ENCODE measurements around the gene ZNRD2.

Gene ZNRD2

GRCh38 chr11:65540290-65541092 is 29.8 kb upstream of the ZNRD2 start:
- Histone ChIP-seq H3K36me3 (ENCODE audit: insufficient read depth, low read length) (peaks cover 71% of the 10 kb centered on the region), H3K9ac (ENCODE audit: low read depth, low read length) (peak overlapping the region; percentile 52), H3K4me1 (ENCODE audit: control insufficient read depth, insufficient read depth, low read length) (peaks cover 23% of the 10 kb centered on the region), H3K4me2 (ENCODE audit: low read length) (peak overlapping the region; percentile 85), H3K9me3 (replicated peaks; ENCODE audit: low read length) (no peaks in the 10 kb centered on the region), H3K27me3 (ENCODE audit: control insufficient read depth, insufficient read depth, low read length) (no peaks in the 10 kb centered on the region), H3K4me3 (ENCODE audit: low read length) (peak overlapping the region; percentile 77)

- H3K4me1 ChIP-seq (ENCODE audit: control insufficient read depth, insufficient read depth, low read length): peaks cover 23% of the 10 kb centered on the region
- H3K4me2 ChIP-seq (ENCODE audit: low read length): peak overlapping the region; percentile 85
- H3K4me3 ChIP-seq (ENCODE audit: low read length): peak overlapping the region; percentile 77
- H3K9me3 ChIP-seq (replicated peaks; ENCODE audit: low read length): no peaks in the 10 kb centered on the region
- H3K36me3 ChIP-seq (ENCODE audit: insufficient read depth, low read length): peaks cover 72% of the 10 kb centered on the region
- no peaks in the 10 kb centered on the region for H3K27me3 ChIP-seq (ENCODE audit: control insufficient read depth, insufficient read depth, low read length)
- peak overlapping the region; percentile 52 for H3K9ac ChIP-seq (ENCODE audit: low read depth, low read length)
Measured at GRCh38 chr11:65541093-65541982, 28.9 kb upstream of the ZNRD2 start.

GRCh38 chr11:65542738-65543390 is 27.4 kb upstream of the ZNRD2 start:
- no peak overlapping the region for H3K4me2 ChIP-seq (ENCODE audit: low read length)
- H3K4me3 ChIP-seq (ENCODE audit: low read length): no peak overlapping the region
- no peaks in the 10 kb centered on the region for H3K27me3 ChIP-seq (ENCODE audit: control insufficient read depth, insufficient read depth, low read length)
- no peaks in the 10 kb centered on the region for H3K9me3 ChIP-seq (replicated peaks; ENCODE audit: low read length)
- no peak overlapping the region for H3K9ac ChIP-seq (ENCODE audit: low read depth, low read length)
- H3K36me3 ChIP-seq (ENCODE audit: insufficient read depth, low read length): peaks cover 65% of the 10 kb centered on the region
- H3K4me1 ChIP-seq (ENCODE audit: control insufficient read depth, insufficient read depth, low read length): peaks cover 23% of the 10 kb centered on the region

GRCh38 chr11:65545853-65546216 is 24.4 kb upstream of the ZNRD2 start:
- Histone ChIP-seq H3K4me2 (ENCODE audit: low read length) (no peak overlapping the region), H3K9ac (ENCODE audit: low read depth, low read length) (no peak overlapping the region), H3K9me3 (replicated peaks; ENCODE audit: low read length) (no peaks in the 10 kb centered on the region), H3K4me3 (ENCODE audit: low read length) (no peak overlapping the region), H3K4me1 (ENCODE audit: control insufficient read depth, insufficient read depth, low read length) (peaks cover 8% of the 10 kb centered on the region), H3K36me3 (ENCODE audit: insufficient read depth, low read length) (peaks cover 70% of the 10 kb centered on the region), H3K27me3 (ENCODE audit: control insufficient read depth, insufficient read depth, low read length) (no peaks in the 10 kb centered on the region)

DNA sequence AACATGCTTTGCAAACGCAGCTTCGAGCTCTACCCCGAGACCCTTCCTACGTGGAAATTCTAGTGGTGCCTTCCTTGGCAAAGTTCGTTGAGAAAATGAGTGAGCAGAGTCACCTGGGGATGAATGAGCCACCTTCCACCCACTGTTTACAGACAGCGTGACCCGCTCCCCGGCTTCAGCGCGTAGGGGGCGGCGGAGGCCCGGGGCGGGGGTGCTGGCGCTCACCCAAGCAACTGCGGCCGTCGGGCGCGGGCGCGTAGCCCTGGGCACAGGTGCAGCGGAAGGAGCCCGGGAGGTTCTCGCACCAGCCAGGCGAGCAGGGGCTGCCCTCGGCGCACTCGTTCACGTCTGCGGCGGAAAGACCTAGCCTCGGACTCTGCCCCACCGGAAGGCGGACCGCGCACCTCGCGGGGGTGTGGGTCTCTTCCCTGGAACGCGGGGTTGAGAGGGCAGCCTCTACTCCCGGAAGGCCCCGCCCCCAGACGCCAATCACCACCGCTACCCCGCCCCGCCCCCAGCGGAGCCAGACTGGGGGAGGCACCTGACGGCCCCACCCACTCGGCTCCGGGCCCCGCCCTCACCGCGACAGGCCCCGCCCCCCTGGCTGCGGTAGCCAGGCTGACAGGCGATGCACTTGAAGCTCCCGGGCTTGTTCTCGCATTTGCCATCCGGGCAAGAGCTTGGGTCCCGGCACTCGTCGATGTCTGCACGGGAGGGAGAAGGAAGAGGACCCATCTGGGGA is 23.9 kb upstream of the ZNRD2 start:
- Histone ChIP-seq H3K27me3 (ENCODE audit: control insufficient read depth, insufficient read depth, low read length) (no peaks in the 10 kb centered on the region), H3K4me3 (ENCODE audit: low read length) (no peak overlapping the region), H3K9me3 (replicated peaks; ENCODE audit: low read length) (no peaks in the 10 kb centered on the region), H3K4me1 (ENCODE audit: control insufficient read depth, insufficient read depth, low read length) (peaks cover 7% of the 10 kb centered on the region), H3K36me3 (ENCODE audit: insufficient read depth, low read length) (peaks cover 71% of the 10 kb centered on the region), H3K4me2 (ENCODE audit: low read length) (no peak overlapping the region), H3K9ac (ENCODE audit: low read depth, low read length) (no peak overlapping the region)

GRCh38 chr11:65547446-65548125 is 22.7 kb upstream of the ZNRD2 start:
- no peak overlapping the region for H3K4me2 ChIP-seq (ENCODE audit: low read length)
- no peaks in the 10 kb centered on the region for H3K27me3 ChIP-seq (ENCODE audit: control insufficient read depth, insufficient read depth, low read length)
- no peak overlapping the region for H3K4me3 ChIP-seq (ENCODE audit: low read length)
- peaks cover 75% of the 10 kb centered on the region for H3K36me3 ChIP-seq (ENCODE audit: insufficient read depth, low read length)
- peaks cover 7% of the 10 kb centered on the region for H3K4me1 ChIP-seq (ENCODE audit: control insufficient read depth, insufficient read depth, low read length)
- no peak overlapping the region for H3K9ac ChIP-seq (ENCODE audit: low read depth, low read length)
- H3K9me3 ChIP-seq (replicated peaks; ENCODE audit: low read length): no peaks in the 10 kb centered on the region

DNA sequence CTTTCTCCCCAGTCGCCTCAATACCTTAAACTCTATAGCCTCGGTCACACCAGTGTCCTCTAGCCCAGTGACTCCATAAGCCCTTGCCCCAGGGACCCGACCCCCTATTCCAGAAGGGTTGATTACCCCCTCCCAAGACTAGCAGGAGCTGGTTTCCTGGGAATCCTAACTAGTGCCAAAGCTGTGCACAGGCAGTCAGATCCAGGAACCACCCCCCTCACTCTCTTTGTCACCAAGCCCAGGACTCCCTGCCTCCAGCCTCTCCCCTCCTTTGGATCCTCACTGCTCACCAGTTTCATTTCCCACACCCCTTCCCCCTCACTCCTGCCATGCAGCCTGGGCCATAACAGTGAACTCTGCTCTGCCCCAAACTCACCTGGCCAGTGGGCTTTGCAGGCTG is 21.9 kb upstream of the ZNRD2 start:
- H3K4me1 ChIP-seq (ENCODE audit: control insufficient read depth, insufficient read depth, low read length): peaks cover 7% of the 10 kb centered on the region
- no peak overlapping the region for H3K4me3 ChIP-seq (ENCODE audit: low read length)
- no peaks in the 10 kb centered on the region for H3K9me3 ChIP-seq (replicated peaks; ENCODE audit: low read length)
- H3K36me3 ChIP-seq (ENCODE audit: insufficient read depth, low read length): peaks cover 70% of the 10 kb centered on the region
- H3K4me2 ChIP-seq (ENCODE audit: low read length): no peak overlapping the region
- H3K9ac ChIP-seq (ENCODE audit: low read depth, low read length): no peak overlapping the region
- H3K27me3 ChIP-seq (ENCODE audit: control insufficient read depth, insufficient read depth, low read length): no peaks in the 10 kb centered on the region

DNA sequence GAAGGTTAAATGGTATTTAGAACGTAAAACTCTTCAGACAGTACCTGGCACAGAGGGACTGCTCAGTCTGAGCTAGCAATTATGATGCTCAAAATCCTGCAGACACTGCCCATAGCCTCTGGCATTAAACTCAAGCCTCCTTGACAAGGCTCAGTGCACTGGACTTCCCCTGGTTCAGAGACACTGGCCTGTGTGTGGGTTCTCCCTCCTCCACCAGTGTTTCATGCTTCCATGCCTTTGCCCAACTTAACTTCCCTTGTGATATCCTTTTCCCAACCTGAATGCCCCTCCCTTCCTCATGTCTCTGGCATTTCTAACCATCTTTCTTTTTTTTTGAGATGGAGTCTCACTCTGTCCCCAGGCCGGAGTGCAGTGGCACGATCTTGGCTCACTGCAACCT is 21.2 kb upstream of the ZNRD2 start:
- peaks cover 10% of the 10 kb centered on the region for H3K4me1 ChIP-seq (ENCODE audit: control insufficient read depth, insufficient read depth, low read length)
- H3K36me3 ChIP-seq (ENCODE audit: insufficient read depth, low read length): peaks cover 66% of the 10 kb centered on the region
- no peak overlapping the region for H3K4me3 ChIP-seq (ENCODE audit: low read length)
- no peaks in the 10 kb centered on the region for H3K9me3 ChIP-seq (replicated peaks; ENCODE audit: low read length)
- H3K27me3 ChIP-seq (ENCODE audit: control insufficient read depth, insufficient read depth, low read length): no peaks in the 10 kb centered on the region
- H3K4me2 ChIP-seq (ENCODE audit: low read length): no peak overlapping the region
- no peak overlapping the region for H3K9ac ChIP-seq (ENCODE audit: low read depth, low read length)

- Histone ChIP-seq H3K27me3 (ENCODE audit: control insufficient read depth, insufficient read depth, low read length) (no peaks in the 10 kb centered on the region), H3K4me1 (ENCODE audit: control insufficient read depth, insufficient read depth, low read length) (peaks cover 37% of the 10 kb centered on the region)
Measured at GRCh38 chr11:65551572-65552387, 18.5 kb upstream of the ZNRD2 start.

GRCh38 chr11:65552388-65552951 is 17.8 kb upstream of the ZNRD2 start:
- H3K4me3 ChIP-seq (ENCODE audit: low read length): no peak overlapping the region
- no peak overlapping the region for H3K4me2 ChIP-seq (ENCODE audit: low read length)
- no peaks in the 10 kb centered on the region for H3K9me3 ChIP-seq (replicated peaks; ENCODE audit: low read length)
- H3K36me3 ChIP-seq (ENCODE audit: insufficient read depth, low read length): peaks cover 41% of the 10 kb centered on the region
- no peaks in the 10 kb centered on the region for H3K27me3 ChIP-seq (ENCODE audit: control insufficient read depth, insufficient read depth, low read length)
- no peak overlapping the region for H3K9ac ChIP-seq (ENCODE audit: low read depth, low read length)
- H3K4me1 ChIP-seq (ENCODE audit: control insufficient read depth, insufficient read depth, low read length): peaks cover 40% of the 10 kb centered on the region

More at GRCh38 chr11:65551572-65552387, 18.5 kb upstream of the ZNRD2 start:
- Histone ChIP-seq H3K4me2 (ENCODE audit: low read length) (no peak overlapping the region), H3K9me3 (replicated peaks; ENCODE audit: low read length) (no peaks in the 10 kb centered on the region), H3K36me3 (ENCODE audit: insufficient read depth, low read length) (peaks cover 44% of the 10 kb centered on the region), H3K9ac (ENCODE audit: low read depth, low read length) (no peak overlapping the region), H3K4me3 (ENCODE audit: low read length) (no peak overlapping the region)
